SH-SY5Y (cell line): ENCODE results near the gene ESR2.

ENCODE experiments used
- GATA2 ChIP-seq: IDR thresholded peaks from 2 replicates; pipeline ENCODE4 v1.6.1; 2011; ENCODE audit warnings: mild to moderate bottlenecking, low read depth, low read length
- GATA3 ChIP-seq: IDR thresholded peaks from 2 replicates; pipeline ENCODE4 v1.6.1; 2011; ENCODE audit warnings: low read depth, mild to moderate bottlenecking, low read length, moderate library complexity

DNA sequence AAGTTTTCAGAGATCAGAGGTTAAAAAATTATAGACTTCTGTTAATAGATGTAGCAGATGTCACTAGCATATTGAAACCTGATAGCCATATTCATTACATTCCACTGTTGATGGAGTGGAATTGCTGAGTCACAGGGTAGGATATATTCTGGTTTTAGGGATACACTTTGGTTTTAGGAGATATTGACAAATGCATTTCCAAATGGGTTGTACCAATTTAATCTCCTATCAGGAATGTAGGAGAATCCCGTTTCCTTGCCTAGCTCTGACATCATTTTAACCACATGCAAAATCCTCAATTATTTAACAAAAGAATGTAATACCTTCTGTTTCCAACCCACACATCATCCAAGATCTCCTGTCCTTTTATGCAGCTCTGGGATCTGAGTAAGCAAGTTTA, 30.7 kb upstream of the ESR2 start:
- no peak for TF ChIP-seq GATA3
- TF ChIP-seq GATA2, result no peak
